ENCODE results near the gene PCBD2.
"Not testable (repeated sequence)": the region's sequence is repeated elsewhere in the genome, so short reads cannot be mapped to it uniquely, and the experiment has no call there.

The PCBD2 gene

GRCh38 chr5:134904610-134905245 lies at the start of gene PCBD2:
Gene PCBD2, plus strand, starts transcription at chr5:134905131. Its CDS starts 9 bp downstream, at chr5:134905140.
- H3K9me3 Mint-ChIP-seq: no peaks in the 10 kb centered on the region
- intact Hi-C loops (cut with micrococcal nuclease): loop anchor here (2.0 kb wide), 3 partner anchors 30 to 166 kb away; partner anchors contain the start of genes C5orf24, CAMLG and TXNDC15

GRCh38 chr5:134856465-134856864 lies 48.5 kb upstream of the PCBD2 start:
- H3K27ac Mint-ChIP-seq; H3K27me3 Mint-ChIP-seq; H3K4me3 Mint-ChIP-seq; intact Hi-C loops (cut with micrococcal nuclease); H3K4me1 Mint-ChIP-seq (ENCODE audit: low read depth); H3K9me3 Mint-ChIP-seq: not testable (repeated sequence)
- peaks cover 72% of the 10 kb centered on the region for H3K36me3 Mint-ChIP-seq (ENCODE audit: low read depth)

More at GRCh38 chr5:134904610-134905245, at the start of gene PCBD2:
- Mint-ChIP-seq H3K36me3 (ENCODE audit: low read depth) (peaks cover 30% of the 10 kb centered on the region), H3K4me3 (peak within 1 kb of the TSS; percentile 86), H3K4me1 (ENCODE audit: low read depth) (peaks cover 14% of the 10 kb centered on the region), H3K27ac (peak within 1 kb of the TSS; percentile 93), H3K27me3 (no peaks in the 10 kb centered on the region)

DNA sequence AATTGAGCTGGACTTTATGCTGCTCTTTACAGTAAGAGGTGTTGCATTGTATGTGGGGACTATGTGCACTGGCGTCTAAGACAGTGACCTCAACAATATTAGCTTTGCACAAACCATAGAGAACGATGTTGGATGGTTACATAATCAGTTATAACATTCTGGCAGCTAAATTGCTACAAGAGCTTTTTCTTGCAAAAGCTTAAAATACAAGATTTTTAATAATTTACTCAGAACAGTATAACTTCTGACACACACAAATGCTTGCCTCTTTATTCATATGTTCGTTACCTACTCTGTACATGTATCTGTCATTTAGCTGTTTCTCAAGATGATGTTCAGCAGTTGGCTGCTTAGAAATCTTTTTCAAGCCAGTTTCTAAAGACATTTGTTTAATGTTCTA lies 47.5 kb upstream of the PCBD2 start:
- Mint-ChIP-seq H3K4me1 (ENCODE audit: low read depth) (no peaks in the 10 kb centered on the region), H3K27me3 (no peaks in the 10 kb centered on the region), H3K4me3 (no peak overlapping the region), H3K36me3 (ENCODE audit: low read depth) (peaks cover 68% of the 10 kb centered on the region), H3K27ac (no peak overlapping the region), H3K9me3 (no peaks in the 10 kb centered on the region)
- intact Hi-C loops (cut with micrococcal nuclease): no loop called here

- H3K4me1 Mint-ChIP-seq (ENCODE audit: low read depth): no peaks in the 10 kb centered on the region
- peaks cover 20% of the 10 kb centered on the region for H3K36me3 Mint-ChIP-seq (ENCODE audit: low read depth)
- H3K9me3 Mint-ChIP-seq: no peaks in the 10 kb centered on the region
- H3K4me3 Mint-ChIP-seq: no peak overlapping the region
- no peak overlapping the region for H3K27ac Mint-ChIP-seq
- H3K27me3 Mint-ChIP-seq: no peaks in the 10 kb centered on the region
- intact Hi-C loops (cut with micrococcal nuclease): no loop called here
Measured at GRCh38 chr5:134864707-134865106, 40.2 kb upstream of the PCBD2 start.

GRCh38 chr5:134873494-134873893 lies 31.4 kb upstream of the PCBD2 start:
- intact Hi-C loops (cut with micrococcal nuclease): no loop called here

GRCh38 chr5:134873987-134874830 lies 30.7 kb upstream of the PCBD2 start, which contains the start of gene TXNDC15:
Gene TXNDC15, plus strand, starts transcription at chr5:134874371. Its CDS starts 57 bp downstream, at chr5:134874428.
- no peaks in the 10 kb centered on the region for H3K9me3 Mint-ChIP-seq
- intact Hi-C loops (cut with micrococcal nuclease): loop anchor here (1.0 to 2.0 kb wide), 2 partner anchors 29 to 31 kb away; partner anchors contain the start of genes C5orf24 and PCBD2
- no peaks in the 10 kb centered on the region for H3K27me3 Mint-ChIP-seq
- H3K27ac Mint-ChIP-seq: peak within 1 kb of the TSS; percentile 97
- H3K36me3 Mint-ChIP-seq (ENCODE audit: low read depth): peaks cover 40% of the 10 kb centered on the region
- H3K4me3 Mint-ChIP-seq: peak within 1 kb of the TSS; percentile 97
- H3K4me1 Mint-ChIP-seq (ENCODE audit: low read depth): peaks cover 35% of the 10 kb centered on the region

More at GRCh38 chr5:134873494-134873893, 31.4 kb upstream of the PCBD2 start:
- Mint-ChIP-seq H3K27ac (peak overlapping the region; percentile 97), H3K9me3 (no peaks in the 10 kb centered on the region), H3K27me3 (no peaks in the 10 kb centered on the region), H3K4me1 (ENCODE audit: low read depth) (peaks cover 35% of the 10 kb centered on the region), H3K36me3 (ENCODE audit: low read depth) (peaks cover 32% of the 10 kb centered on the region), H3K4me3 (no peak overlapping the region)

- H3K4me1 Mint-ChIP-seq (ENCODE audit: low read depth): peaks cover 42% of the 10 kb centered on the region
- no peaks in the 10 kb centered on the region for H3K9me3 Mint-ChIP-seq
- H3K27me3 Mint-ChIP-seq: no peaks in the 10 kb centered on the region
- intact Hi-C loops (cut with micrococcal nuclease): loop anchor here (1.0 to 2.0 kb wide), 2 partner anchors 30 kb away; partner anchors contain the start of genes C5orf24 and PCBD2
- peak overlapping the region; percentile 97 for H3K27ac Mint-ChIP-seq
- peaks cover 48% of the 10 kb centered on the region for H3K36me3 Mint-ChIP-seq (ENCODE audit: low read depth)
- peak overlapping the region; percentile 97 for H3K4me3 Mint-ChIP-seq
Measured at GRCh38 chr5:134874831-134875655, 29.9 kb upstream of the PCBD2 start.

GRCh38 chr5:134877159-134877558 lies 27.8 kb upstream of the PCBD2 start:
- no peaks in the 10 kb centered on the region for H3K27me3 Mint-ChIP-seq
- H3K4me3 Mint-ChIP-seq: no peak overlapping the region
- peaks cover 55% of the 10 kb centered on the region for H3K36me3 Mint-ChIP-seq (ENCODE audit: low read depth)
- intact Hi-C loops (cut with micrococcal nuclease): no loop called here
- peaks cover 45% of the 10 kb centered on the region for H3K4me1 Mint-ChIP-seq (ENCODE audit: low read depth)
- H3K9me3 Mint-ChIP-seq: no peaks in the 10 kb centered on the region
- peak overlapping the region; percentile 24 for H3K27ac Mint-ChIP-seq

- peaks cover 55% of the 10 kb centered on the region for H3K36me3 Mint-ChIP-seq (ENCODE audit: low read depth)
- intact Hi-C loops (cut with micrococcal nuclease): no loop called here
- peaks cover 43% of the 10 kb centered on the region for H3K4me1 Mint-ChIP-seq (ENCODE audit: low read depth)
- no peaks in the 10 kb centered on the region for H3K27me3 Mint-ChIP-seq
- H3K27ac Mint-ChIP-seq: no peak overlapping the region
- no peaks in the 10 kb centered on the region for H3K9me3 Mint-ChIP-seq
- H3K4me3 Mint-ChIP-seq: no peak overlapping the region
Measured at GRCh38 chr5:134878403-134878802, 26.5 kb upstream of the PCBD2 start.

- no peaks in the 10 kb centered on the region for H3K9me3 Mint-ChIP-seq
- intact Hi-C loops (cut with micrococcal nuclease): no loop called here
- no peak overlapping the region for H3K27ac Mint-ChIP-seq
- peaks cover 50% of the 10 kb centered on the region for H3K36me3 Mint-ChIP-seq (ENCODE audit: low read depth)
- peaks cover 36% of the 10 kb centered on the region for H3K4me1 Mint-ChIP-seq (ENCODE audit: low read depth)
- no peak overlapping the region for H3K4me3 Mint-ChIP-seq
- H3K27me3 Mint-ChIP-seq: no peaks in the 10 kb centered on the region
Measured at GRCh38 chr5:134879456-134879855, 25.5 kb upstream of the PCBD2 start.

DNA sequence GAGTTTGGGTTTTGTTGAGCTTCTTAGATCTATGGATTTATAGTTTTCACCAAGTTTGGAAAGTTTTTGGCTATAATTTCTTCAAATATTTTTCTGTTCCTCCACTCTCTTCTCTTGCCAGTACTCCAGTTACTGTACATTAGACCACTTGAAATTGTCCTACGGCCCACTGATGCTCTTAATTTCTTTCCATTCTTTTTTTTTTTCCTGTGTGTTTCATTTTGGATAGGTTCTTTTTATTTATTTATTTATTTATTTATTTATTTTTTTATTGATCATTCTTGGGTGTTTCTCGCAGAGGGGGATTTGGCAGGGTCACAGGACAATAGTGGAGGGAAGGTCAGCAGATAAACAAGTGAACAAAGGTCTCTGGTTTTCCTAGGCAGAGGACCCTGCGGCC lies 24.0 kb upstream of the PCBD2 start:
- H3K4me3 Mint-ChIP-seq; H3K27me3 Mint-ChIP-seq; H3K9me3 Mint-ChIP-seq; H3K27ac Mint-ChIP-seq; intact Hi-C loops (cut with micrococcal nuclease): not testable (repeated sequence)
- peaks cover 44% of the 10 kb centered on the region for H3K36me3 Mint-ChIP-seq (ENCODE audit: low read depth)
- H3K4me1 Mint-ChIP-seq (ENCODE audit: low read depth): peaks cover 26% of the 10 kb centered on the region

GRCh38 chr5:134881711-134882110 lies 23.2 kb upstream of the PCBD2 start:
- H3K27ac Mint-ChIP-seq; H3K9me3 Mint-ChIP-seq; H3K27me3 Mint-ChIP-seq; intact Hi-C loops (cut with micrococcal nuclease); H3K4me3 Mint-ChIP-seq: not testable (repeated sequence)
- Mint-ChIP-seq H3K4me1 (ENCODE audit: low read depth) (peaks cover 18% of the 10 kb centered on the region), H3K36me3 (ENCODE audit: low read depth) (peaks cover 37% of the 10 kb centered on the region)

- intact Hi-C loops (cut with micrococcal nuclease): no loop called here
- H3K4me3 Mint-ChIP-seq: no peak overlapping the region
- H3K4me1 Mint-ChIP-seq (ENCODE audit: low read depth): no peaks in the 10 kb centered on the region
- no peaks in the 10 kb centered on the region for H3K27me3 Mint-ChIP-seq
- H3K36me3 Mint-ChIP-seq (ENCODE audit: low read depth): peaks cover 50% of the 10 kb centered on the region
- no peak overlapping the region for H3K27ac Mint-ChIP-seq
- no peaks in the 10 kb centered on the region for H3K9me3 Mint-ChIP-seq
Measured at GRCh38 chr5:134887593-134888159, 17.3 kb upstream of the PCBD2 start.

All from dendritic cell treated with granulocyte-macrophage colony-stimulating factor and Interleukin-4, amounts not matched to agents 40 ng/mL and 50 ng/mL, for 4 days (primary cell).